Stimulated activated CD8-positive, alpha-beta memory T cell treated with anti-CD3 and anti-CD28 coated beads, Interleukin-12 subunit alpha, Interleukin-12 subunit beta, amount 100 ng/mL, for 24 hours (primary cell): ENCODE data around the gene ZNF507.
"Not testable (repeated sequence)": the region's sequence is repeated elsewhere in the genome, so short reads cannot be mapped to it uniquely, and the experiment has no call there.

Source experiments
- DNase-seq: peaks from one replicate; pipeline ENCODE4 v3.0.0-alpha.2; 2020; ENCODE audit errors: extremely low read depth

The ZNF507 gene

GRCh38 chr19:32415246-32415645, 69.8 kb downstream of the ZNF507 start:
- no peak for DNase-seq

GRCh38 chr19:32415669-32416068, 70.3 kb downstream of the ZNF507 start:
- DNase-seq: no peak

- DNase-seq: no peak
These were observed 71.5 kb downstream of the ZNF507 start for GRCh38 chr19:32416749-32417456.

GRCh38 chr19:32418155-32418554, 72.7 kb downstream of the ZNF507 start:
- no peak for DNase-seq

GRCh38 chr19:32421589-32422361, 76.4 kb downstream of the ZNF507 start:
- DNase-seq: no peak

GRCh38 chr19:32422435-32422834, 77.0 kb downstream of the ZNF507 start:
- DNase-seq: no peak

- not testable (repeated sequence) for DNase-seq
These were observed 78.5 kb downstream of the ZNF507 start for GRCh38 chr19:32423944-32424343.

GRCh38 chr19:32427536-32427935, 82.1 kb downstream of the ZNF507 start:
- no peak for DNase-seq

- DNase-seq: no peak
These were observed 91.3 kb downstream of the ZNF507 start for GRCh38 chr19:32436692-32437091.

- DNase-seq: no peak
These were observed 91.7 kb downstream of the ZNF507 start for GRCh38 chr19:32437096-32437495.
